GOT3 (cell line): ENCODE measurements around the gene KCTD4.

Experiments
- DNase-seq: peaks from one replicate; lab custom pipeline; 2025; ENCODE audit warnings: mixed read lengths; lab: John Stamatoyannopoulos, UW

KCTD4 gene

GRCh38 chr13:45174478-45174877 is 26.4 kb downstream of the KCTD4 start:
- no peak for DNase-seq

- DNase-seq: no peak
Measured at GRCh38 chr13:45168555-45168930, 32.3 kb downstream of the KCTD4 start.

GRCh38 chr13:45167611-45168554 is 33.0 kb downstream of the KCTD4 start:
- DNase-seq: no peak

GRCh38 chr13:45166858-45167257 is 34.0 kb downstream of the KCTD4 start:
- DNase-seq: no peak

GRCh38 chr13:45162821-45163220 is 38.0 kb downstream of the KCTD4 start:
- no peak for DNase-seq

- no peak for DNase-seq
Measured at GRCh38 chr13:45162194-45162593, 38.7 kb downstream of the KCTD4 start.

GRCh38 chr13:45156565-45157361 is 44.1 kb downstream of the KCTD4 start:
- DNase-seq: no peak

- no peak for DNase-seq
Measured at GRCh38 chr13:45149964-45150363, 50.9 kb downstream of the KCTD4 start.

GRCh38 chr13:45143346-45143751 is 57.5 kb downstream of the KCTD4 start:
- DNase-seq: no peak
